Activated CD4-positive, CD25-positive, alpha-beta regulatory T cell (primary cell): ENCODE results near the gene OPCML.
"Not testable (repeated sequence)": the region's sequence is repeated elsewhere in the genome, so short reads cannot be mapped to it uniquely, and the experiment has no call there.

Experiments used
- DNase-seq, 4 experiments: peaks; one replicate each; lab custom pipeline; 2025; lab: John Stamatoyannopoulos, UW

OPCML gene

DNA sequence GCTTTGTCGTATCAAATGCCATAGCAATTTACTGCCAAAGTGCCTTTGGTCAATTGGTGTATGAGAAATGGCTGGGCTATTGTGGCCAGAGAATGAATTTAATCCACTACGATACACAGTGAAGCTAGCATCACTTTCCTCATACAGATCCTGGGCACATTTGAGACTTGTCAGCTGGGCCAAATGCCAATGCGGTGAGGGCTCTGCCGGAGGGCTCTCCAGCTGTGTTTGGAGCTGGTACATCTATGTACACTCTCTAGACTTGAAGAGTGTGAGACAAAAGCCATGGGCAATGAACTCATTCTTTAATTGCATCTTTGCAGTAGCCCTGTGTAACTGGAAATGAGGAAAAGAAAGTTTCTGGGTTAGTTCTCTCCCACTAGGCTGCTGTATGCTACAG lies 1109.0 kb downstream of the OPCML start:
- no peak for DNase-seq

DNA sequence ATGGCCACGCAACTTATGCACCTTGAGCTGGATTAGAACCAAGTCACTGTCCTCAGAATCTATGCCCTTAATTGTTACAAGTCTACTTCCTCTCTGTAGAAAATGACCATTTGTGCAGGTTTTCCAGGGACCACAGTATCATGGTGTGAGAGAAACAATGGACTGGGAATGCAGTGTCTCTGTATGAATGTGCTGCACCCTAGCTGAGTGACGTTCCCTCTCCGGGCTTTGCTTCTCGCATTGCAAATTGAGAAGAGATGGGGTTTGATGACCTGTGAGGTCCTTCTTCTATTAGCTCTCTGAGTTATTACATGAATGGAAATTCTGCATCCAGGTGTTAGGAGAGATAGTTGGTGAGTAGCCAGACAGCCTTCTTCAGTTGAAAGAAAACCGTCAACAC lies 1109.6 kb downstream of the OPCML start:
- no peak for DNase-seq

DNA sequence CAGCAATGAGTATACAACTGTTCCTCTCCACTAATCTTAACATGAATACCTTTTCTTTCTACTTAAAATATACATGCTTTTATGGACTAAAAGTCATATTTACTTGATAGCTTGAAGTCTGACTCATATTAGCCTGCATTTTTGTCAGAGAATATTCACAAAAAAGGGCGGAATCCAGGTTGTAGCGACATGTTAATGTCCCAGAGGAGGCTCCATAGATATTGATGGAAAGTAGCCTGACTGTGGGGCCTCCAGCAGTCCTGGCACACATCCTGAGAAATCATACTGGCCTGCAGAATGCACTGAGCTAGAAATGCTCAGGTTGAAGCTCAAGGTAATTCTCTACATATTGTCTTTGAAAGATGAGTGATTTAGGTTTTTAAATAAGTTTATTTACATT lies 1110.7 kb downstream of the OPCML start:
- no peak for DNase-seq

DNA sequence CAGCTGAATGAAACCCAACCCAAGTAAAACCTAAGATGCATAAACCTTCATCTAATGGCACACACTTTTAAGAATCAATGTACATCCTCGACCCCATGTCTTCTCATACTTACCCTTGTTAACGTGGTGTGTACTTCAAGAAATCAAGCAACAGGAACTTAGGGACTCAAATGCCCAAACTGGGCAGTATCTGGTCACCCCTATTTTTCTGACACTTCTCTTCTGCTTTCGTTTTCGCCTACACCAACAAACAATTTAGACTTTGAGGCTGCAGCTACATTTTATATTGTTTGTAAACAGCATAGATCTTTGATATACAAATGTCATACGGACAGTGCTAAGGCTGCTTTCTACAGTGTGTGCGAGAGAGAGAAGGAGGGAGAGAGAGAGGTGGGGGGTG lies 1117.8 kb downstream of the OPCML start:
- DNase-seq, result no peak

DNA sequence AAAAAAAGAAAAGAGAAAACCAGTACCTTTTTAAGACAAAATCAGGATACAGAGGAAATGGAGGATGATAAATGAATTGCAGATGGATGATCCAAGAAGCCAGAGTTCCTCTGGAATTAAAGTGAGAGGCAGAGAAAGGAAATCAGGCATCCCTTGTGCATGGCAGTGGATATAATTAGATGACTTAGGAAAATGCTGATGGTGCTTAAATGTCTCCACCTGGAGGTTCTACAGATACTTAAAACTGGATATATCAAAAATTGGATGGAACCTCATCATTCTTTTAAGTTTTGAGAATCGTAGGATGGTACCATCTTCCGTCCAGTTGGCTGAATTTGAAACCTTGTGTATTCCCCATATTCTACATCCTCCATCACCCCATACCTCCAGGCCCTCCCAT lies 1121.9 kb downstream of the OPCML start:
- DNase-seq, result no peak

DNA sequence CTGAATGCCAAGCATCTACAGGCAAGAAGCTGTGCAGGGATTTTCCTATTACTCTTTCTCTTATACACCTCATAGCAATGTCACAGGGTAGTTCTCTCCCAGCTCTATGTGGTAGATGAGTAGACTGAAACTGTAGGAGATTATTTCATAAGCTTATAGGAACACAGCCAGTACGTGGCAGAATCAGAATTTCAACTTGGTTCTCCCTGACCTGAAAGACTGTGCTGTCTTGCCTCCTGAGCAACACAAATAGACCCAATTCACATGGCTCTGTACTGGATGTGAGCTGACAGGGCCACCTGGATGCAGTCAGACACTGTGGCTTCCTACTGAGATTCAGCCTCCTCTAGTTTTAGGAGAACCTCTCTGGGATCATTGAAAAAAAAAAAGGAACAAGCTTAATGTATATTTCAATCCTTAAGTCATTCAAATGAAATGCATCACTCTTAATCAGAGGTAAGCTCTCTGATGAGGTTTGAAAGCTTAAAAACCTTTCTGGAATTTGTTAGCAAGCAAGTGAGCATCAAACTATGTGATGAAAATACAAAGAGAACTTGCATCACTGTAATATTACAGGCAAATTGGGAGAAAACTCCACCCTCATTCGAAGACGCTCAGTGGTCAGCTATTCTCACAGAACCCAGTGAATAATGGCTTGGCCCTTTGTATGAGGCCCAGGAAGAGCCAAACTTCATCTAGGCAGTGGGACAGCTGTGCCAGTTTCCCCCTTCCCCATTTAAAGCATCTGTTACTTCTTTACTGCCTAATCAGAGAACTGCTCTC lies 1122.5 kb downstream of the OPCML start:
- DNase-seq, result no peak

DNA sequence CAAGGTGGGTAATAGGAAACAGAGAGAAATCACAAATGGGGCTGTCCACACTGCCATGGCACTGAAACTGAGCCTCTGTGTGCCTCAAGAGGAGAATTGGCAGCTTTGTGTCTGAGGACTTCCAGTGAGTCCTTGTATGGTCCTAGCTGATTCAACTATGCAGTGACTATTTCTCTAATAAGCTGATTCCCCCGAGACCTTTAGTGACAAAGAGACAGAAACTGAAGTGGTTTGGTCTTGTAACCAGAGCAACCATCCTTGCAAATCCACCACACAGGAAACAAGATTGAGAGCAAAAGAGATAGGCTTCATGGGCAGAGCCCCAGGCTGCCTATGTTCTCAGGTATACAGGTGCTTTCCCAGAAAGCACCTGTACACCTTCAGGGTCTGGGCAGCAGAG lies 1123.4 kb downstream of the OPCML start:
- DNase-seq, result no peak

DNA sequence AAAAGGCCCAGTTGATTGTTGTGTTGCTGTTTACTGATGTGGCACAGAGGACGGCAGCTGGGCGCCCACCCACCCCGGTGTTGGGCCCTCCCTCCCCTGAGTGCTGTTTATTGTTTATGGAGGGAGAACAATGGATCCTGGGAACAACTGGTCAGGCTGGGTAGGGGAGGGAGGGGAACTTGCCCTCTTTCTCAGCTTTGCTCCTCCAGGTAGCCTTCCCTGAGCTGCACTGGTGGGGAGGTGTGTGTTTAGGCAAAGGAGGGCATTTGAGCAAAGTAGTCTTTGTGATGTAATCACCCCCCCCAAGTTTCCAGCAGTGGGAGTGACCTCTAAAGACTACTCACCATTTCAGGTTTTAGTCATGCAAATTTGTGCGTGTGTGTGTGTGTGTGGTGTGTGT lies 1126.6 kb downstream of the OPCML start:
- DNase-seq, result no peak

DNA sequence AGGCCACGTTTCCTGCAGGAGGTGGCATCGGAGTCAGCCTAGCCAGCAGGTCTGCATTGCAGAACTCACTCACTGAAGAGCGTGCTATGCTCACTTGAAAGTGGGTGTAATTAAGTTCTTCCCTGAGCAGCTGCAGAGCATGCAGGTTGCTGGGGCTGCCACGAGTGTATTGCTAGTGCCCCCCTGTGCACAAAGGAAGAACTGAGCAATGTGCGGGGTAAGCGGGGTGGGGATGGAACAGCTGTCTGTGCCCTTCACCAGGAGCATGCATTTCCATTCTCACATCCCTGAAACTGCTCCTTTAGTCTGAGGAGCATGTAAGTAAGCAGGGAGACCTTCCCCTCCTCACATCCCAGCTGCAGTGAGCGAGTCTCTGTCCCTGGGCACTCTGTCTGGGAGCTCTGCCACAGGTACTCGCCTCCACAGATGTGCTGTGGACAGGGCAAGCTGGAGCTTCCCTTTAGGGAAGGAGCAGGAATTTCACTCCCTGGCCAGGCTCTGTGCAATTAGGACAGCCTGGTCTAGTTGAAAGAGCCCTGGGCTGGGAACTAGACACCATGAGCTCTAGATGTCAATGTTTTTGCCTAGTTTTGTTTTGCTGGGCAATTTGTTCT lies 1130.1 kb downstream of the OPCML start:
- DNase-seq, result peak in 1 of 4 experiments; percentile 3

DNA sequence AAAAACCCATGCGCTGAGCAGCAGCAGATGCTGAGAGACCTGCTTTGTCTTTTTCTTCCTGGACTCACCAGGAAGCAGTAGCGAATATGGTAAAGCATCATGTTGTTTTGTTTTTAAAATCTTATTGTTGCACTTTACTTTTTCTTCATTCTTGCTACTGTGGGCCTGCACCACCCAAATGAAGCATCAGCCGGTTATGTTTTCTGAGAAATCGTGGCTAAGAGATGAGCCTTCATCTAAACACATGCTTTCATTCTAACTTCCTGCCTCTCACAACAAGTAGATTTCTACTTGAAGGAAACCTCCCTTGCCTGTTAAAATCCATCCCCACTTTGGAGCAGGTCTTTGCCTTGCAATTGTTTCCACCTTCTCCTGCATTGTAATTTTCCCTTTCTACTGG lies 1136.0 kb downstream of the OPCML start:
- no peak for DNase-seq

DNA sequence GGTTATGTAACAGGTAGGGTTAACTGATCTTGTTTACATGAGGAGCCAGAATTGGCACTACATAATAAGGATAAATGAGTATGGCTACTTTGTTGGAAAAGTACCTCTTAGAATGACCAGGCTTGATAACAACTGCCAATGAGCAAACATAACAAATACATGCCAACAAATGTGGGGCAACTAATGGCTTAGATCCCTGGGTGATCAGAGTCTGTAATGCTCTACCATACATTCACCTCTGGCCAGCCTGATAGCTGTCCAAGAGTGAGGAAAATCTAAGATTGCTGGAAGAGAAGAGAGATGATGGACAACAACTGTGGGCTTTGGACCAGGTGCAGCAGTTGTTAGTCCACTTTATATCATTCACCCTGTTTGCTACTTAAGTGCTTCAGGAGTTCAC lies 1136.9 kb downstream of the OPCML start:
- no peak for DNase-seq

DNA sequence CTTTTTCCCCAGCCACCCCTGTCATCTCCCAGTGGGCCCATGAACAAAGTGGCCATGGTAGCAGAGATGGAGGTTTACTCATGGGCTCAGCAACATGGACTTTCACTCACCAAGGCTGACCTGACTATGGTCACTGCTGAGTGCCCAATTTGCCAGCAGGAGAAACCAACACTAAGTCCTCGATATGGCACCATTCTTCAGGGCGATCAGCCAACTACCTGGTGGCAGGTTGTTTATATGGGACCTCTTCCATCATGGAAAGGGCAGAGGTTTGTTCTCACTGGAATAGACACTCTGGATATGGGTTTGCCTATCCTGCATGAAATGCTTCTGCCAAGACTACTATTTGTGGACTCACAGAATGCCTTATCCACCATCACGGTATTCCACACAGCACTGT lies 1152.8 kb downstream of the OPCML start:
- no peak for DNase-seq

DNA sequence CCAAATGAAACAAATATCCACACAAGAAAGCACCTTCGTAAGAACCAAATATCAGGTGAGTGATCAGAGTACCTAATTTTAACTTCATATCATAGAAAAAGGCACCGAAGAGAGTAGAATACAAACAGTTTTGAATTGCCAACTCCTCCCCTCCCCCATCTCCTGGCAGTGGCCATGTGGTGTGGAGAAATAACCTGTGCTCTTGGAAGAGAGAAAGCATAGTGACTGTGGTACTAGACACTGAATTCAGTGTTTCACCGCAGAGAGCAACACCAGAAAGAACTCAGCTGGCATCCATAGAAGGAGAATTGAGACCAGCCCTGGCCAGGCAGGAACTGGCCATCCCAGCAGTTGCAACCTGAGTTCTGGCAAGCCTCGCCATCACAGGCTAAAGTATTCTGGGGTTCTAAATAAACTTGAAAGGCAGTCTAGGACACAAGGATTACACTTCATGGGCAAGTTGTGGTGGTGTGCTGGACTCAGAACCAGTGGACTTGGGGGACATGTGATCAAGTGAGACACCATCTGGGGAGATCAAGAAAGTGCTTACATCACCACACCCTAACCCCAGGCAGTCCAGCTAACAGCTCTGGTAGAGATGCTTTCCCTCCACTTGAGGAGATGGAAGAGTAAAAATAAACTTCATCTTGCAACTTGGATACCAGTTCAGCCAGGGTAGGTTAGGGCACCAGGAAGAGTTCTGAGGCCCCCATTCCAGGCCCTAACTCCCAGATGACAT lies 1158.7 kb downstream of the OPCML start:
- no peak for DNase-seq

DNA sequence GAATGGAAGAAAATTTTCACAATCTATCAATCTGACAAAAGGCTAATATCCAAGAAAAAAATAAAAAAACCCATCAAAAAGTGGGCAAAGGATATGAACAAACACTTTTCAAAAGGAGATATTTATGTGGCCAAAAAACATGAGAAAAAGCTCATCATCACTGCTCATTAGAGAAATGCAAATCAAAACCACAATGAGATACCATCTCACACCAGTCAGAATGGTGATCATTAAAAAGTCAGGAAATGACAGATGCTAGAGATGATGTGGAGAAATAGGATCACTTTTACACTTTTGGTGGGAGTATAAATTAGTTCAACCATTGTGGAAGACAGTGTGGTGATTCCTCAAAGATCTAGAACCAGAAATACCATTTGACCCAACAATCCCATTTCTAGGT lies 1162.2 kb downstream of the OPCML start:
- DNase-seq, result not testable (repeated sequence)

DNA sequence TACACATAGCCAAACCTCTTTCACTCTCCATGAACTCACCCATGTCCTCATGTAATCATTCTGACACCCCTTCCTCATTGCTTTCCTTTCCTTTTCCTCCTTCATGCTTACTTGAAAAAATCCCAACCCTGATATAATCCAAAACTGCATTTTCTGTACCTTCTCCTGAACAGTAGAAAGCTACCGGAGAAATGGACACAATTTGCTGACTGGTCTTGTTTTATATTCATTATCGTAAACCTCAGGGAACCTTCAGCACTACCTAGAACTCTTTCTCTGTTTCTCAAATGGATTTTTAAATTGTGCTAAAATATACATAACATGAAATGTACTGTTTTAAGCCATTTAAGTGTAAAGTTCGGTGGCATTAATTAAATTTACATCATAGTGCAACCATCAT lies 1165.0 kb downstream of the OPCML start:
- no peak for DNase-seq

DNA sequence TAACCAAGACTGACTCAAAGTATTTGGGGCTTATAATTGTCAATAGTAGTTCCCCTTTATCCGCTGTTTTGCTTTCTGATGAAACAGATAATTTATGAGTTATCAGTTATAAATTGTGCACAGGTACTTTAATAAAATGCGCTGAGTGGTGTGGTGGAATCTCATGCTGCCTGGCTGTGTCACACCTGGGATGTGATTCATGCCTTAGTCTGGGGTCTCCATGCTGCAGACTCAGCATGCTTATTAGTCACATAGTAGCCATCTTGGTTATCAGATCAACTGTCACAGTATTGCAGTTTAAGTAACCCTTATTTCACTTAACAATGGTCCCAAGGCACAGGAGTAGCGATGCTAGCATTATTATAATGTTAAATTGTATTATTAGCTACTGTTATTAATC lies 1166.7 kb downstream of the OPCML start:
- no peak for DNase-seq
